ENCODE results near the gene GRIK5. TPM values are rescaled to one million over a fixed set of nuclear protein-coding genes. Genes with fewer than 3 reads are reported as not detected.
"Not testable (repeated sequence)": the region's sequence is repeated elsewhere in the genome, so short reads cannot be mapped to it uniquely, and the experiment has no call there.

Gene GRIK5
- total RNA-seq, 2 experiments from 2014 or later: 0.58 to 0.74 TPM

- Mint-ChIP-seq H3K9me3 (no peaks in the 10 kb centered on the region), H3K27ac (no peak overlapping the region), H3K4me1 (no peaks in the 10 kb centered on the region), H3K36me3 (no peaks in the 10 kb centered on the region), H3K27me3 (peaks cover 34% of the 10 kb centered on the region), H3K4me3 (no peak overlapping the region)
- DNase-seq: no peak
These were observed 66.3 kb downstream of the GRIK5 start for GRCh38 chr19:42003506-42004294.

- Mint-ChIP-seq H3K9me3 (no peaks in the 10 kb centered on the region), H3K27ac (no peak overlapping the region), H3K36me3 (no peaks in the 10 kb centered on the region), H3K4me1 (peaks cover 11% of the 10 kb centered on the region), H3K27me3 (peaks cover 69% of the 10 kb centered on the region), H3K4me3 (no peak overlapping the region)
- no peak for DNase-seq
These were observed 70.2 kb downstream of the GRIK5 start for GRCh38 chr19:41999878-42000208.

- no peaks in the 10 kb centered on the region for H3K36me3 Mint-ChIP-seq
- no peak overlapping the region for H3K27ac Mint-ChIP-seq
- H3K4me3 Mint-ChIP-seq: no peak overlapping the region
- H3K4me1 Mint-ChIP-seq: peaks cover 12% of the 10 kb centered on the region
- H3K9me3 Mint-ChIP-seq: no peaks in the 10 kb centered on the region
- DNase-seq: peak; percentile 22
- H3K27me3 Mint-ChIP-seq: peaks cover 73% of the 10 kb centered on the region
These were observed 70.7 kb downstream of the GRIK5 start for GRCh38 chr19:41999071-41999877.

GRCh38 chr19:41998246-41999020 is 71.6 kb downstream of the GRIK5 start:
- Mint-ChIP-seq H3K9me3 (no peaks in the 10 kb centered on the region), H3K36me3 (no peaks in the 10 kb centered on the region), H3K4me3 (no peak overlapping the region), H3K4me1 (peaks cover 14% of the 10 kb centered on the region), H3K27ac (no peak overlapping the region), H3K27me3 (peaks cover 73% of the 10 kb centered on the region)
- DNase-seq: peak; percentile 69

GRCh38 chr19:41997851-41998229 is 72.2 kb downstream of the GRIK5 start:
- Mint-ChIP-seq H3K9me3 (no peaks in the 10 kb centered on the region), H3K4me1 (peaks cover 17% of the 10 kb centered on the region), H3K27me3 (peaks cover 73% of the 10 kb centered on the region), H3K36me3 (no peaks in the 10 kb centered on the region), H3K4me3 (no peak overlapping the region), H3K27ac (no peak overlapping the region)
- DNase-seq: no peak

- peaks cover 17% of the 10 kb centered on the region for H3K4me1 Mint-ChIP-seq
- peak; percentile 58 for DNase-seq
- peaks cover 72% of the 10 kb centered on the region for H3K27me3 Mint-ChIP-seq
- H3K4me3 Mint-ChIP-seq: no peak overlapping the region
- H3K36me3 Mint-ChIP-seq: no peaks in the 10 kb centered on the region
- no peak overlapping the region for H3K27ac Mint-ChIP-seq
- no peaks in the 10 kb centered on the region for H3K9me3 Mint-ChIP-seq
These were observed 72.7 kb downstream of the GRIK5 start for GRCh38 chr19:41997121-41997850.

GRCh38 chr19:41995959-41996797 is 73.8 kb downstream of the GRIK5 start:
- no peaks in the 10 kb centered on the region for H3K36me3 Mint-ChIP-seq
- H3K27ac Mint-ChIP-seq: no peak overlapping the region
- H3K4me3 Mint-ChIP-seq: no peak overlapping the region
- peaks cover 60% of the 10 kb centered on the region for H3K27me3 Mint-ChIP-seq
- no peak for DNase-seq
- H3K9me3 Mint-ChIP-seq: no peaks in the 10 kb centered on the region
- H3K4me1 Mint-ChIP-seq: peaks cover 17% of the 10 kb centered on the region

GRCh38 chr19:41994994-41995958 is 74.7 kb downstream of the GRIK5 start:
- Mint-ChIP-seq H3K4me3 (peak overlapping the region; percentile 7), H3K9me3 (no peaks in the 10 kb centered on the region), H3K27me3 (peaks cover 51% of the 10 kb centered on the region), H3K36me3 (no peaks in the 10 kb centered on the region), H3K4me1 (peaks cover 17% of the 10 kb centered on the region), H3K27ac (no peak overlapping the region)
- no peak for DNase-seq

GRCh38 chr19:41994521-41994971 is 75.5 kb downstream of the GRIK5 start:
- H3K4me3 Mint-ChIP-seq: peak overlapping the region; percentile 41
- peaks cover 44% of the 10 kb centered on the region for H3K27me3 Mint-ChIP-seq
- no peaks in the 10 kb centered on the region for H3K36me3 Mint-ChIP-seq
- peaks cover 17% of the 10 kb centered on the region for H3K4me1 Mint-ChIP-seq
- no peak overlapping the region for H3K27ac Mint-ChIP-seq
- peak; percentile 30 for DNase-seq
- H3K9me3 Mint-ChIP-seq: no peaks in the 10 kb centered on the region

- H3K27ac Mint-ChIP-seq: peak within 1 kb of the TSS; percentile 8
These were observed 76.2 kb downstream of the GRIK5 start, which contains the start of gene ATP1A3 for GRCh38 chr19:41993612-41994483. Gene ATP1A3 (minus strand): TSS chr19:41994230. CDS start chr19:41994076, 154 bp downstream.

GRCh38 chr19:41991925-41992569 is 78.0 kb downstream of the GRIK5 start:
- H3K4me3 Mint-ChIP-seq, H3K9me3 Mint-ChIP-seq, H3K36me3 Mint-ChIP-seq, H3K27ac Mint-ChIP-seq, H3K4me1 Mint-ChIP-seq, DNase-seq: not testable (repeated sequence)
- H3K27me3 Mint-ChIP-seq: peaks cover 26% of the 10 kb centered on the region

More at GRCh38 chr19:41993612-41994483, 76.2 kb downstream of the GRIK5 start, which contains the start of gene ATP1A3:
- Mint-ChIP-seq H3K4me1 (peaks cover 17% of the 10 kb centered on the region), H3K36me3 (no peaks in the 10 kb centered on the region), H3K27me3 (peaks cover 39% of the 10 kb centered on the region), H3K4me3 (peak within 1 kb of the TSS; percentile 83), H3K9me3 (no peaks in the 10 kb centered on the region)
- peak; percentile 79 for DNase-seq

- Mint-ChIP-seq H3K9me3 (no peaks in the 10 kb centered on the region), H3K4me3 (no peak overlapping the region), H3K4me1 (peaks cover 6% of the 10 kb centered on the region), H3K27me3 (peaks cover 16% of the 10 kb centered on the region), H3K36me3 (no peaks in the 10 kb centered on the region), H3K27ac (no peak overlapping the region)
- no peak for DNase-seq
These were observed 79.0 kb downstream of the GRIK5 start for GRCh38 chr19:41991025-41991424.
